Measurements from ENCODE around the gene CLNK. TPM values are rescaled to one million over a fixed set of nuclear protein-coding genes. Genes with fewer than 3 reads are reported as not detected.
A peak's percentile ranks its signal among the peaks of the same experiment; 100 is the strongest.

CLNK gene
- total RNA-seq, 2 donors from 2014 or later, result not detected

- no peak for ATAC-seq (replicated peaks)
- H3K36me3 Mint-ChIP-seq (ENCODE audit: low read depth), result peaks cover 48% of the 10 kb centered on the region
Measured at GRCh38 chr4:10456260-10456594, 228.3 kb downstream of the CLNK start.

GRCh38 chr4:10455133-10455532, 229.4 kb downstream of the CLNK start:
- H3K9me3 Mint-ChIP-seq, result peaks cover 7% of the 10 kb centered on the region
- no peak overlapping the region for H3K27ac Mint-ChIP-seq
- H3K4me1 Mint-ChIP-seq, result peaks cover 15% of the 10 kb centered on the region
- H3K27me3 Mint-ChIP-seq, result peaks cover 4% of the 10 kb centered on the region
- peaks cover 59% of the 10 kb centered on the region for H3K36me3 Mint-ChIP-seq (ENCODE audit: low read depth)
- H3K4me3 Mint-ChIP-seq, result peak overlapping the region; percentile 92
- no peak for ATAC-seq (replicated peaks)

More at GRCh38 chr4:10456260-10456594, 228.3 kb downstream of the CLNK start:
- Mint-ChIP-seq H3K4me1 (peaks cover 21% of the 10 kb centered on the region), H3K27ac (peak overlapping the region; percentile 76), H3K27me3 (peaks cover 4% of the 10 kb centered on the region), H3K9me3 (peaks cover 3% of the 10 kb centered on the region), H3K4me3 (peak overlapping the region; percentile 92)

- ATAC-seq (replicated peaks), result no peak
- Mint-ChIP-seq H3K4me1 (peaks cover 14% of the 10 kb centered on the region), H3K27ac (no peak overlapping the region), H3K36me3 (ENCODE audit: low read depth) (peaks cover 63% of the 10 kb centered on the region), H3K27me3 (peaks cover 4% of the 10 kb centered on the region), H3K9me3 (peaks cover 10% of the 10 kb centered on the region), H3K4me3 (no peak overlapping the region)
Measured at GRCh38 chr4:10454726-10455125, 229.8 kb downstream of the CLNK start.

- Mint-ChIP-seq H3K36me3 (ENCODE audit: low read depth) (peaks cover 69% of the 10 kb centered on the region), H3K27ac (no peak overlapping the region), H3K4me1 (peaks cover 9% of the 10 kb centered on the region), H3K9me3 (peaks cover 14% of the 10 kb centered on the region), H3K4me3 (no peak overlapping the region), H3K27me3 (peaks cover 4% of the 10 kb centered on the region)
- no peak for ATAC-seq (replicated peaks)
Measured at GRCh38 chr4:10454121-10454520, 230.4 kb downstream of the CLNK start.

GRCh38 chr4:10448991-10449390, 235.6 kb downstream of the CLNK start:
- Mint-ChIP-seq H3K9me3 (peaks cover 17% of the 10 kb centered on the region), H3K4me1 (peaks cover under 1% of the 10 kb centered on the region), H3K4me3 (no peak overlapping the region), H3K27ac (no peak overlapping the region), H3K36me3 (ENCODE audit: low read depth) (peaks cover 99% of the 10 kb centered on the region), H3K27me3 (no peaks in the 10 kb centered on the region)
- no peak for ATAC-seq (replicated peaks)

GRCh38 chr4:10442976-10443375, 241.6 kb downstream of the CLNK start:
- no peaks in the 10 kb centered on the region for H3K27me3 Mint-ChIP-seq
- no peak for ATAC-seq (replicated peaks)
- H3K27ac Mint-ChIP-seq, result no peak overlapping the region
- no peaks in the 10 kb centered on the region for H3K4me1 Mint-ChIP-seq
- H3K4me3 Mint-ChIP-seq, result no peak overlapping the region
- H3K9me3 Mint-ChIP-seq, result peaks cover 20% of the 10 kb centered on the region
- peaks cover 48% of the 10 kb centered on the region for H3K36me3 Mint-ChIP-seq (ENCODE audit: low read depth)

- H3K9me3 Mint-ChIP-seq, result peaks cover 14% of the 10 kb centered on the region
- no peaks in the 10 kb centered on the region for H3K4me1 Mint-ChIP-seq
- no peak overlapping the region for H3K27ac Mint-ChIP-seq
- no peaks in the 10 kb centered on the region for H3K27me3 Mint-ChIP-seq
- peaks cover 33% of the 10 kb centered on the region for H3K36me3 Mint-ChIP-seq (ENCODE audit: low read depth)
- ATAC-seq (replicated peaks), result no peak
- no peak overlapping the region for H3K4me3 Mint-ChIP-seq
Measured at GRCh38 chr4:10441512-10441911, 243.1 kb downstream of the CLNK start.

- ATAC-seq (replicated peaks), result no peak
- Mint-ChIP-seq H3K27ac (no peak overlapping the region), H3K27me3 (no peaks in the 10 kb centered on the region), H3K9me3 (peaks cover 14% of the 10 kb centered on the region), H3K36me3 (ENCODE audit: low read depth) (peaks cover 7% of the 10 kb centered on the region), H3K4me1 (no peaks in the 10 kb centered on the region), H3K4me3 (no peak overlapping the region)
Measured at GRCh38 chr4:10438924-10439323, 245.6 kb downstream of the CLNK start.

- no peak for ATAC-seq (replicated peaks)
- Mint-ChIP-seq H3K27me3 (no peaks in the 10 kb centered on the region), H3K9me3 (peaks cover 4% of the 10 kb centered on the region), H3K4me1 (no peaks in the 10 kb centered on the region), H3K4me3 (no peak overlapping the region), H3K27ac (no peak overlapping the region), H3K36me3 (ENCODE audit: low read depth) (no peaks in the 10 kb centered on the region)
Measured at GRCh38 chr4:10437735-10438134, 246.8 kb downstream of the CLNK start.

Other genes with a start within 250 kb of the CLNK start
- 10 to 100 TPM; 16.8 to 20.1 TPM for gene ZNF518B, start 227.3 kb downstream of the CLNK start, total RNA-seq